Stimulated activated CD4-positive, alpha-beta T cell treated with anti-CD3 and anti-CD28 coated beads, Interleukin-12 subunit alpha, Interleukin-12 subunit beta, amount 100 ng/mL, for 4 hours (primary cell): Measurements from ENCODE around the gene TOX4.
"Not testable (repeated sequence)": the region's sequence is repeated elsewhere in the genome, so short reads cannot be mapped to it uniquely, and the experiment has no call there.

Source experiments
- DNase-seq: peaks from one replicate; pipeline ENCODE4 v3.0.0-alpha.2; 2020

The TOX4 gene

DNA sequence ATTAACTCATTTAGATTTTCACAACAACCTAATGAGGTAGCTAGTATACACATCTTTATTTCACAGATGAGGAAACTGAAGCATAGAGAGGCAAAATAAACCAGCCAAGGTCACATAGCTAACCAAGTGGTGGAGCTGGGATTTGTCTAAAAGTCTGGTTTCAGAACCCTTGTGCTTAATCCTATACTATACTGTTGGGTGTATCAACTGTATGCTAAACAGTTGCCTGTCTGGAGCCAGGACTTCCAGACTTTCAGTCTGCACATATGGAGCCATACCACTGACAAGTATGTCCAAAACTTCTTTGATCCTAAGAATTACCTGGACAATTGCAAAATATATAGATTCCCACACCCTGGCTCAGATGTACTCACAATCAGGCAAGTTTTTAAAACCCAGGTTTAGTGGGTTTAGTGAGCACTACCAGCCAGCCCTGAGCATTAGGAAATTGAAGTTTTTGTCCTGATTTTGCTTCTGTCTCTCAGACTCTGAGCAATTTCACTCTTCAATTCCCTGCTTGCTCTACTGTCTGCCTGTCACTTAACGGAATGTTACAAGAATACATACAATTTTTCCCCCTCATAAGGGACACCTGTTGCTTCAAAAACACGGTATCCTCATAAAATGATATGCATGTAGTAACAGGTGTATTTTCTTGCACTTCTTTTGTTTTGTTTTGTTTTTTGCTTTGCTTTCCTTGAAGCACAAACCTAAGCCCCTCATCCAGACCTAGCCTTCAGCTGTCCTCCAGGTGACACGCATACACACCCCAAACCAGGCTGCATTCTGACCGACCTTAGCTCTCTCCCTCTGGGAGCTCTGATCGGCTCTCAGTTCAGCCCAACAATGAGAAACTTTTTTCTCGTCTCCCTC is 58.8 kb downstream of the TOX4 start:
- DNase-seq = no peak

DNA sequence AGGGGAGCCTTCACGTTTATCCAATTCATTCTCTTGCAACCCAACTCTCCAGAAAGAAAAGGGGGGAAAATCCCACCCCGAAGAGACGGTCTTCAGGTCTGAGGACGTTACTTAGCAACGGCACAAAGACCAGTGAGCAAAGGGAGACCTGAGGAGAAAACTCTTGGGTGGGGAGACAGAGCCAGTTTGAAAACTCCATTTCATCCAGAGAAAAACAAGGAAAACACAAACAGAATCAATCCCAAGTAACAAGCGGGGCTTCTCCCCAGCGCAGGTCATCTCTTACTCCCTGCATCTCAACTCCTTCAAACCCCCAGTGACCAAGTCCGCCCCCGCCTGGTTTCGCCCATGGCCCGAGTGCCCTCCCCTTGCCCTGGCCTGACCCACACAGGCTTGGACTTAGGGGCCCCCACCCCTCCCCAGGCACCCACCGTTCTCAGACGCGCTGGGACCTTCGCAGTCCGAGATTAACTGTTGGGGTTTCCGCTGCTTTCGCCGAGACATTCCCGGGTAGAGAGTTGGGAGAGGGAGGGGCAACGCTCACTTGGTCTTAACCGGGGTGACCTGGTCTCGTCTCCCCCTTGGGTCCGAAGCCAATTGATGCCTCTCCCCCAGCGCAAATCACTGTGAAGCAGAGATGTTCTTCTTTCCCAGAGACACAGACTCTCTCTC is 59.6 kb downstream of the TOX4 start:
- no peak for DNase-seq

DNA sequence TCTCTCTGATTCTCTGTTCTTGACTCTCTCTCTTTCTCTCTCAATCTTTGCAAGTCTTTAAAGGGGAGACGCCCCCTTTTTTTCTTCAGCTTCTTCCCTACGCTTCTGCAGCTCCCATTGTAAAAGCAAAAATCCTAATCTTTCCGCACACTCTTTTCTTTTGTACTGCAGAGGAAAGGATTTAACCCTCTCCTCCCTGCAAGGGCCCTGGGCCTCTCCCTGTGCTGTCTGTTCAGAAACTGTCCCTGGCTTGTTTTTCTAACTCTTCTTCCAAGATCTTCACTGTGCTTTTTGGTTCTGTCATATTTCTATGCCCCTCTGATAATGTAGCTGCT is 60.1 kb downstream of the TOX4 start:
- DNase-seq = no peak

DNA sequence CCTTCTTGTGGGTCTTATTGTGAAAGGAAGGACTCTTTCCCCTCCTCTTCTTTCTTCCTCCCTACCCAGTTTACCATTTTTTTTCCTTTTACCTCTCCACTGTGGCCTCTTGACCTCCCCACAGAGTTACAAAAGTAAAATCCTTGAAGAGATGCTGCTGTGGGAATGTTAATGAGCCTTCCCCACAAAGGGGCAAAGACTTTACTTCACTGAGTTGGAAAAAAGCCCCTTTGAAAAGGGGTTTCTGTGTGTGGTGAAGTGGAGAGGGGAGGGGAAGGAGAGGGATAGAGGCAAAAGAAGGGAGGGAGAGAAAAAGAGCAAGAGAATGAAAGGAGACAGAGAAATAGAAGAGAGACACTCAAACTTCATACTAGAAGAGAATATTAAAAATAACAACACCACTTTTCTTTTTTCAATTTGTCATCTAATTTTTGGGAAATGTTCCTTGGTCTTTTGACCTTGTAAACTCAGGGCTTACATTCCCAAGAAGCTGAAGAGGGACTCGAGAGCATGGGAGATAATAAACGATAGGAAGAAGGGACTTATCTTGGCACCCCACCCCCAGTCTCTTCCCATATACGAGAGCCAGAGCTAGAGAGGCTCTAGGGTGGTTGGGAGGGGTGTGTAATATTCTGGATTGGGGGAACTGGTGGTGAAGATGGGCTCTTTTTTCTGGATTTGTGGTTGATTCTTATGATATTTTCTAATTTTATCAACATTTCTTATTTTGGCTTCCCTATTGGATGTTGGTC is 62.4 kb downstream of the TOX4 start:
- DNase-seq = no peak

DNA sequence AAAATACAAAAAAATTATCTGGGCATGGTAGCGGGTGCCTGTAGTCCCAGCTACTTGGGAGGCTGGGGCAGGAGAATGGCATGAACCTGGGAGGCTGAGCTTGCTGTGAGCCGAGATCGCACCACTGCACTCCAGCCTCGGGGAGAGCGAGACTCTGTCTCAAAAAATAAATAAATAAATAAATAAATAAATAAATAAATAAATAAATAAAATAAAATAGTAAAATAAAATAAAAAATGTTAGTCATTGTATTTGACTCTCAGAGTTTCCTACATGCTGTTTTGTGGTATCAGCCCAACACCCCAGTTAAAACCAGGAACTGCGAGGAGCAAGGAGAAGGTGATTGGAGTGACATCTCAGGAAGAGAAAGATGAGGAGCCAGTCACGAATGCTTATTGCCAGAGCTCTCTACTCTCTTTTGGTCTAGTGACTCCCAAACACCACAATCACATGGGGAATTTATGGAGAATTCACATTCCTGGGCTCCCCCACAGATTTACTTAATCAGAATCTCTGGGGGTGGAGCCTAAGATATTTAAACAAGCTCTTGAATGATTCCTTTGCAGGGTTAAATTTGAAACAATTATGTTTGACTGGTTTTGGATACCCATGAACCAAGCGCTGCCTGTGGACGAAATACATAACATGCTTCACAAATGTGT is 64.5 kb downstream of the TOX4 start:
- no peak for DNase-seq

DNA sequence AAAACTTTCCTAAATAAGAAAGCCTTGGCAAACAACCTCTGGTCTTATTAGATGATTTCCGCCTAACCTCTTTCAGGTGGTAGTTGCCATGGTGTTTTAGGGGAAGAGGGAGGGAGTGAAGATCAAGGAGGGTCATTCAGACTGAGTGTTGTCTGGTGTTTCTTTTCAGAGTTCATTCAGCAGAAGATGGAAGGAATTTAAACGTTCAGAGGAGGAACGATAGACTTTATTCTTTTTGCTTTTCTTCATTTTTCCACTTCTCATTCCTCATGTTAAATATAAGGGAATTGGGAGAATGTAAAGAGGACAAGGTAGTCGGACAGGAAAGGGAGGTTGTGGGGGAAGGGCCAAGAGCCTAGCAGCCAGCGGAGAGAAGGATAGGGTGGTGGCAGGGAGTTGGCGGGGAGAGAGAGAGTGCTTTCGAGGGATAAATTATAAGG is 66.5 kb downstream of the TOX4 start:
- no peak for DNase-seq

DNA sequence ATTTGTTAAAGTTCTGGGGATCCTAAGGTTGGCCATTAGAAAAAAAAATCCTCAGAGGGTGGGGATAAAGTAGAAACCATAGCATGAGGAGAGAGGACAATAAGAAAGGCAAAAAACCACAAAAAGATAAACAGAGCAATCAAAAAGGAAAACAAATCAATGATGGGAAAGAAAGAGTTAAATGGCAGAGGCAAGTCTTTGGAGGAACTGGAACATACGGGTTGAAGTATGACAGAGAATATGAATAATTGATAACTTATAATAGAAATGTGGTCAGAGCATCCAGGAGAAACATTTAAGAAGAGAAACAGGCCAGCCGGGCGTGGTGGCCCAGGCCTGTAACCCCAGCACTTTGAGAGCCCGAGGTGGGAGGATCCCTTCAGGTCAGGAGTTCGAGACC is 67.0 kb downstream of the TOX4 start:
- no peak for DNase-seq

DNA sequence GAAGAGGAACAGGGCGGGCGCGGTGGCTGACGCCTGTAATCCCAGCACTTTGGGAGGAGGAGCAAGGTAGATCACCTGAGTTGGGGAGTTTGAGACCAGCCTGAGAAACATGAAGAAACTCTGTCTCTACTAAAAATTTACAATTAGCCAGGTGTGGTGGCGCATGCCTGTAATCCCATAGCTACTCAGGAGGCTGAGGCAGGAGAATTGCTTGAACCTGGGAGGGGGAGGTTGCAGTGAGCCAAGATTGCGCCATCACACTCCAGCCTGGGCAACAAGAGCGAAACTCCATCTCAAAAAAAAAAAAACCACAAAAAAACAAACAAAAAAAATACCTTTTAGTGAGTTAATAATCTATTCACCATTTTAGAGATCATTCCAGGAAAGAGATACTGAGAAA is 67.6 kb downstream of the TOX4 start:
- not testable (repeated sequence) for DNase-seq
